Activated CD8-positive, alpha-beta T cell treated with anti-CD3 and anti-CD28 coated beads, Interleukin-2, amount 10 ng/mL, durations not matched to agents 7 days and 5 days (primary cell): ENCODE results near the gene CHCHD3. TPM values are rescaled to one million over a fixed set of nuclear protein-coding genes. Genes with fewer than 3 reads are reported as not detected.

ENCODE experiments used
- ATAC-seq: fragments of 150-1000 bp; cut with Tn5 transposase; one replicate; pipeline ENCODE4 v1.10.0; 2021; ENCODE audit warnings: moderate library complexity
- CTCF ChIA-PET: fragments of 350-600 bp; sonication (Branson Sonifier 250); formaldehyde crosslinking; loops from one replicate; lab custom pipeline; 2021; ENCODE audit warnings: antibody characterized with exemption; lab: Charles Lee
- POLR2A ChIA-PET: fragments of 350-600 bp; sonication (Branson Sonifier 250); formaldehyde crosslinking; loops from one replicate; lab custom pipeline; 2021; ENCODE audit warnings: antibody characterized with exemption; lab: Charles Lee
- DNase-seq: peaks from one replicate; pipeline ENCODE4 v3.0.0-alpha.2; 2020
- H3K27ac Mint-ChIP-seq: one replicate; pipeline ENCODE4 v1.8.0; 2021; ENCODE audit warnings: mild to moderate bottlenecking, mixed read lengths
- H3K27me3 Mint-ChIP-seq: one replicate; pipeline ENCODE4 v1.8.0; 2021; ENCODE audit warnings: low read depth, mixed read lengths
- H3K36me3 Mint-ChIP-seq: one replicate; pipeline ENCODE4 v1.8.0; 2021; ENCODE audit warnings: low read depth, mixed read lengths
- H3K4me1 Mint-ChIP-seq: one replicate; pipeline ENCODE4 v1.8.0; 2021; ENCODE audit warnings: low read depth, mixed read lengths
- H3K4me3 Mint-ChIP-seq: one replicate; pipeline ENCODE4 v1.8.0; 2021; ENCODE audit warnings: mild to moderate bottlenecking, mixed read lengths
- H3K9me3 Mint-ChIP-seq: one replicate; pipeline ENCODE4 v1.8.0; 2022; ENCODE audit warnings: mixed read lengths; ENCODE audit not compliant: insufficient read depth
- total RNA-seq, 2 experiments: library from RNA; stranded (reverse); gene quantifications; one replicate each; pipeline ENCODE4 v1.2.3, GENCODE V29; 2021

The CHCHD3 gene
- total RNA-seq, 2 experiments from 2014 or later = 60.1 to 62.5 TPM

DNA sequence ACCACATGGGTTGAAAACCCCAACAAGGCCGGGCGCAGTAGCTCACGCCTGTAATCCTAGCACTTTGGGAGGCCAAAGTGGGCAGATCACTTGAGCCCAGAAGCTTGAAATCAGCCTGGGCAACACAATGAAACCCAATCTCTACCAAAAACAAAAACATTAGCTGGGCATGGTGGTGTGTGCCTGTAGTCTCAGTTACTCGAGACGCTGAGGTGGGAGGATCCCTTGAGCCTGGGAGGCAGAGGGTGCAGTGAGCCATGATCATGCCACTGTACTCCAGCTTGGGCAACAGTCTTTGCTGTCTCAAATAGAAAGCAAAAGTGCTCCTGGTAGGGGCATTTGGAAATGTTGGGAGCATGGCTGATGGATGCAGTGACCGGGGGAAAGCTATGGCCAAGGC, 296.0 kb downstream of the CHCHD3 start:
- Mint-ChIP-seq H3K27me3 (no peaks in the 10 kb centered on the region), H3K27ac (no peak overlapping the region), H3K4me3 (no peak overlapping the region), H3K9me3 (no peaks in the 10 kb centered on the region), H3K4me1 (no peaks in the 10 kb centered on the region), H3K36me3 (peaks cover 24% of the 10 kb centered on the region)
- POLR2A ChIA-PET = no interaction called here
- CTCF ChIA-PET = interaction anchor here (1.1 kb wide), 1 partner anchor 205 kb away, joined by 3 read pairs; no protein-coding TSS in a partner anchor
- DNase-seq (no peak), ATAC-seq (no peak)

- no peak for ATAC-seq
- H3K36me3 Mint-ChIP-seq = peaks cover 24% of the 10 kb centered on the region
- no peak overlapping the region for H3K4me3 Mint-ChIP-seq
- POLR2A ChIA-PET = no interaction called here
- H3K9me3 Mint-ChIP-seq = no peaks in the 10 kb centered on the region
- no peaks in the 10 kb centered on the region for H3K27me3 Mint-ChIP-seq
- H3K27ac Mint-ChIP-seq = no peak overlapping the region
- CTCF ChIA-PET = no interaction called here
- no peak for DNase-seq
- H3K4me1 Mint-ChIP-seq = no peaks in the 10 kb centered on the region
Measured at GRCh38 chr7:132784406-132784805, 297.5 kb downstream of the CHCHD3 start.

GRCh38 chr7:132783824-132784223, 298.1 kb downstream of the CHCHD3 start:
- ChIA-PET CTCF (no interaction called here), POLR2A (no interaction called here)
- no peaks in the 10 kb centered on the region for H3K27me3 Mint-ChIP-seq
- H3K9me3 Mint-ChIP-seq = no peaks in the 10 kb centered on the region
- H3K36me3 Mint-ChIP-seq = peaks cover 24% of the 10 kb centered on the region
- no peak for ATAC-seq
- H3K4me1 Mint-ChIP-seq = no peaks in the 10 kb centered on the region
- no peak overlapping the region for H3K4me3 Mint-ChIP-seq
- H3K27ac Mint-ChIP-seq = no peak overlapping the region
- DNase-seq = no peak

DNA sequence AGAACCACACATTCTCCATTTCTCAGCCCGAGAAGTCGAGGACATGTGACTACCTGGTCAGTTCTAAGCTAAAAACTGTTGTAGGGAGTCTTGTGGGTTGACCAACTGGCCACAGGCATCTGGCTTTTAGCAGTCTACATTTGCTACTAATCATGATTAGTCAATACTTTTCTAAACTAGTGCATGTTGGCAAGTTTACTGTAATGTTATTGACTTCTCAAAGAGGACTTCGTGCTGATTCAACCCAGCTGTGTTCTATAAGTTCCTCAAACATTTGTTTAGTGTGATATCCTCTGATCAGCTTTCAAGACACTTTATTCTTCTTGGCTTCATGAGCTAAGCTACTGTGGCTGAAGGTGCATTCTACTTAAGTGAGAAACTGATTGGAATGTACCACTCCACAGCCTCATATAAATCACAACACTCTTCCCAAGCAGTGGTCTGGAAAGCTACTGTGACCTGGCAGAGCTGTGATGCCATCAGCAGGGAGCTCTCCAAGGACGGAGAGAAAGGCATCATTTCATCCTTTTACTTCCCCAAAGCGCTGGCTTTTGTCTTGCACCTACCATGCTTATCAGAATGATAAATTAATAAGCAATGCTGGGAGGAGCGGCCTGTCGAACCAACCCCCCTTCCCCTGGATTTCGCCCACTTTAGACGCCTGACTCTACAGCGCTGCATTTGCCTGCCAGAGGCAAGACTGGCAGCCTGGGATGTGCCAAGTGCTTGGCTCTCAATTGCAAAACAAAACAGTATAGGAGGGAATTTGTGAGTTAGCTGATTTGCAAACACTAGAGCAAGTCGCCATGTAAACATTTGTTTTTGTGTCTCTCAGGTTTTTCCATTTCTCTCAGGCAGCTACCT, 298.9 kb downstream of the CHCHD3 start:
- no peak for ATAC-seq
- Mint-ChIP-seq H3K27ac (no peak overlapping the region), H3K4me1 (no peaks in the 10 kb centered on the region), H3K36me3 (peaks cover 17% of the 10 kb centered on the region), H3K9me3 (no peaks in the 10 kb centered on the region), H3K27me3 (no peaks in the 10 kb centered on the region), H3K4me3 (no peak overlapping the region)
- POLR2A ChIA-PET = no interaction called here
- CTCF ChIA-PET = interaction anchor here (1.4 kb wide), 1 partner anchor 9 kb away, joined by 3 read pairs; no protein-coding TSS in a partner anchor
- DNase-seq = no peak

GRCh38 chr7:132780822-132781221, 301.1 kb downstream of the CHCHD3 start:
- ChIA-PET CTCF (no interaction called here), POLR2A (interaction anchor here (0.6 kb wide), 1 partner anchor 27 kb away, joined by 3 read pairs; no protein-coding TSS in a partner anchor)
- H3K36me3 Mint-ChIP-seq = peaks cover 11% of the 10 kb centered on the region
- DNase-seq = no peak
- no peak overlapping the region for H3K27ac Mint-ChIP-seq
- no peaks in the 10 kb centered on the region for H3K9me3 Mint-ChIP-seq
- H3K4me3 Mint-ChIP-seq = no peak overlapping the region
- H3K4me1 Mint-ChIP-seq = peaks cover 4% of the 10 kb centered on the region
- H3K27me3 Mint-ChIP-seq = no peaks in the 10 kb centered on the region
- no peak for ATAC-seq

- no peak overlapping the region for H3K27ac Mint-ChIP-seq
- no peaks in the 10 kb centered on the region for H3K9me3 Mint-ChIP-seq
- H3K4me1 Mint-ChIP-seq = peaks cover 4% of the 10 kb centered on the region
- peaks cover 2% of the 10 kb centered on the region for H3K36me3 Mint-ChIP-seq
- DNase-seq (no peak), ATAC-seq (no peak)
- ChIA-PET CTCF (interaction anchor here (0.6 kb wide), 1 partner anchor 1287 kb away, joined by 4 read pairs; no protein-coding TSS in a partner anchor), POLR2A (no interaction called here)
- H3K4me3 Mint-ChIP-seq = no peak overlapping the region
- no peaks in the 10 kb centered on the region for H3K27me3 Mint-ChIP-seq
Measured at GRCh38 chr7:132779164-132779563, 302.7 kb downstream of the CHCHD3 start.

DNA sequence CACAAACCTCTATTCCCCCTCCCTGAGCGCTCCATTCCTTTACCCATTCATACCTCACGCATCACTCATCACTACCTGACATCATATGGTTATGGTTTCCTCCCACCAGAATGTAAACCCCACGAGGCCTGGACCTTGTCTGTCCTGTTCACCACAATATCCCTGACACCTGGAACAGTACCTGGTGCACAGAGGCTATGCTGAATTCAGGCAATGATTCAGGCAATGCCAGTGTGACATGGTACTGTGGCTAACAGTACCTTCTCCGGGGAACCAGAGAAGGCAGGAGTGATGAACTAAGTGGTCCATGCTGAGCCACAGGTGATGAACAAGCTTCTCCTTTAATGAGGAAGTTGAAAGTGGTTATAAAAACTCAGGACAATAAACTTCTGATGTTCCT, 303.1 kb downstream of the CHCHD3 start:
- Mint-ChIP-seq H3K36me3 (no peaks in the 10 kb centered on the region), H3K27ac (no peak overlapping the region), H3K9me3 (no peaks in the 10 kb centered on the region), H3K27me3 (no peaks in the 10 kb centered on the region), H3K4me3 (no peak overlapping the region), H3K4me1 (peaks cover 4% of the 10 kb centered on the region)
- ATAC-seq (no peak), DNase-seq (no peak)
- ChIA-PET POLR2A (no interaction called here), CTCF (no interaction called here)

DNA sequence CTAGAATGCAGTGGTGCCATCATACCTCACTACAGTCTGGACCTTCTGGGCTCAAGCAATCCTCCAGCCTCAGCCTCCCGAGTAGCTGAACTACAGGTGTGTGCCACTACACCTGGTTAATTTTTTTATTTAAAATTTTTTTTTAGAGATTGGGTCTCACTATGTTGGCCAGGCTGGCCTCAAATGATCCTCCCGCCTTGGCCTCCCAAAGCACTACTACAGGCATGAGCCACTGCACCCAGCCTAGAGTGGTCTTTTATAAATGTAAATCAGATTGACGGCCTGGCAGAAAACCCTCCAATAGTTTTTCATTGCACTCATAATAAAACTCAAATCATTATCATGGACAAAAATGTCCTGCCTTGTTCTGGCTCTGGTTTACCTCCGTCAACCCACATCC, 303.9 kb downstream of the CHCHD3 start:
- H3K36me3 Mint-ChIP-seq = no peaks in the 10 kb centered on the region
- ChIA-PET CTCF (no interaction called here), POLR2A (no interaction called here)
- DNase-seq = no peak
- H3K9me3 Mint-ChIP-seq = no peaks in the 10 kb centered on the region
- ATAC-seq = no peak
- H3K27me3 Mint-ChIP-seq = no peaks in the 10 kb centered on the region
- H3K4me3 Mint-ChIP-seq = no peak overlapping the region
- H3K27ac Mint-ChIP-seq = no peak overlapping the region
- peaks cover 4% of the 10 kb centered on the region for H3K4me1 Mint-ChIP-seq

DNA sequence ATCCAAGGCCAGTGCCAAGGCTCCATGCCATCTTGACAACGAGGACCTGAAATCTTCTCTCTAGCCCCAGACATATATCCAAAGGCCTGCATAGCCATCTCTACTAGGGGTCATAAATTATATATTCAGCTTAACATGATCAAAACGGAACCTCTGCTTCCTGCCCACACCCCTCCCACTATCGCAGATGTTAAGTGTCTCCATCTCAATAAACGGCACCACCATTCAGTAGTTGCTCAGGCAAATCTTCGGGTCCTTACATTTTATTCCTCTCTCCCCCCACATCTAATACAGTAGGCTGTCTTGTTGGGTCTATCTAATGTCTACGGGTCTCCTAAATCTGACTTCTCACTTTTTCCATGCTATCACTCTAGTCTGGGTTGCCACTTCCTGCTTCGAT, 304.5 kb downstream of the CHCHD3 start:
- Mint-ChIP-seq H3K9me3 (no peaks in the 10 kb centered on the region), H3K27ac (no peak overlapping the region), H3K36me3 (no peaks in the 10 kb centered on the region), H3K4me3 (no peak overlapping the region), H3K4me1 (peaks cover 4% of the 10 kb centered on the region), H3K27me3 (no peaks in the 10 kb centered on the region)
- CTCF ChIA-PET = no interaction called here
- no peak for DNase-seq
- ATAC-seq = no peak
- POLR2A ChIA-PET = no interaction called here

DNA sequence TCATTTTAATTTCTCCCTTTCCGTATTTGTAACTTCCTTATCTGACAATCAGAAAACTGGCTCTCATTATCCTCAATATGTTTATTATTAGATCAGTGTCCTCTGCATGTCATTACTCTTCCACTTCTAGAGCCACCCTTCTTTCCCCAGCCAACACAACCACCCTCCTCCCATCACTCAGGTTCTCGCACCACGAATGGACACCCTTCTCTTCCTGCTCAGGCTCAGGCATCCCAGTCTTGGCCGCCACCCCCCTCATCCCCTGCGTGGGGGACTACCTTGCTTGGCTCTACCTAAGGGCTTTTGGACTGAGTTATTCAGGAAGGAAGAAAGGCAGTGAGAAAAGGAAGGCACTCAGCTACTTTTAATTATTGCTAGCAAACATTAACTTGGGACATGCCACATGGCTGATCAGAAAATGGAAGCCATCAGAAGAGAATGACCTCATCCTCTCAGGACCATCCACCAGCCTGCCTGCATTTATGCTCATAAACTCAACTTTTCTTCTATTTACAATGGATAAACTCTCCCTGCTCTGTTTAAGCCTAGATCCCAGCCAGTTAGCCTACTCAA, 305.8 kb downstream of the CHCHD3 start:
- no peaks in the 10 kb centered on the region for H3K27me3 Mint-ChIP-seq
- no peaks in the 10 kb centered on the region for H3K9me3 Mint-ChIP-seq
- no peak overlapping the region for H3K27ac Mint-ChIP-seq
- ChIA-PET POLR2A (no interaction called here), CTCF (no interaction called here)
- H3K36me3 Mint-ChIP-seq = no peaks in the 10 kb centered on the region
- DNase-seq (no peak), ATAC-seq (no peak)
- peaks cover 12% of the 10 kb centered on the region for H3K4me1 Mint-ChIP-seq
- H3K4me3 Mint-ChIP-seq = no peak overlapping the region

GRCh38 chr7:132773527-132773956, 308.3 kb downstream of the CHCHD3 start:
- H3K4me3 Mint-ChIP-seq = no peak overlapping the region
- H3K9me3 Mint-ChIP-seq = peaks cover 15% of the 10 kb centered on the region
- DNase-seq = no peak
- no peak overlapping the region for H3K27ac Mint-ChIP-seq
- ATAC-seq = no peak
- POLR2A ChIA-PET = no interaction called here
- CTCF ChIA-PET = interaction anchor here (0.7 to 1.3 kb wide), 2 partner anchors 8 to 9 kb away, joined by 3 read pairs; no protein-coding TSS in a partner anchor
- no peaks in the 10 kb centered on the region for H3K27me3 Mint-ChIP-seq
- no peaks in the 10 kb centered on the region for H3K36me3 Mint-ChIP-seq
- peaks cover 19% of the 10 kb centered on the region for H3K4me1 Mint-ChIP-seq

DNA sequence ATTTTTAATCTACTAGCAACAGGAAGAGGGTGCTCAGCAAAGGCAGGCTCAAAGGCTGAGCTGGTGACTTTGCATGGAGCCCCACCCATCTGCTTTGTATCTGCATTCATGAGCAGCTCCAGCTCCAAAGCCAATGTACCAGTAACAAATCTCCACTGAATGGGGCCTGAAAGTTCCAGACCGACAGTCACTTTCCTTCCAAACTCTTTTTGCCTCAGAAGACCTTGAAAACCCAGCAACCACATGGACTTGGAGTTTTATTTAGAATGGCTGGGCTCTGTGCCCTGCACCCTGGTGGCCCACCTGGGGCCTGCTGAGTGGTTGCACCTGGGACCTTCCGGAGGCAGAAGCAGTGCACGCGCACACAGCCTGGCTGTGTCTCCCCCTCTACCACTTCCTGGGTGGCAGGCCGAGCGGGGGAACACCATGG, 310.6 kb downstream of the CHCHD3 start:
- ChIA-PET POLR2A (no interaction called here), CTCF (interaction anchor here (0.7 to 1.2 kb wide), 2 partner anchors 118 to 190 kb away, joined by 3 read pairs; no protein-coding TSS in a partner anchor)
- ATAC-seq = peak; percentile 79
- peak; percentile 43 for DNase-seq
- Mint-ChIP-seq H3K36me3 (no peaks in the 10 kb centered on the region), H3K4me3 (no peak overlapping the region), H3K27me3 (no peaks in the 10 kb centered on the region), H3K27ac (peak overlapping the region; percentile 74), H3K9me3 (peaks cover 15% of the 10 kb centered on the region), H3K4me1 (peaks cover 15% of the 10 kb centered on the region)
